Motor neuron (in vitro differentiated cells): ENCODE results near the gene ANGPTL8. TPM values are rescaled to one million over a fixed set of nuclear protein-coding genes. Genes with fewer than 3 reads are reported as not detected.

ENCODE experiments used
- total RNA-seq, 8 experiments: library from RNA; unstranded; fragments of 300-600 nt; gene quantifications; 2 replicates each; pipeline versions ENCODE4 v1.2.3 to v1.2.4, GENCODE V29; 2022

The ANGPTL8 gene
- total RNA-seq, 8 experiments from 2014 or later = 0.49 to 0.85 TPM; not detected in 6

Other genes starting within 250 kb of the ANGPTL8 start
- gene LDLR, start 150.2 kb upstream of the ANGPTL8 start, total RNA-seq = 100 to 1,000 TPM in 1 of 8 experiments, 10 to 100 TPM in 6, 1 to 10 TPM in 1; 8.3 to 101 (median 48.0) TPM
- gene SPC24, start 83.8 kb upstream of the ANGPTL8 start, total RNA-seq = 10 to 100 TPM in 3 of 8 experiments, 1 to 10 TPM in 4, under 1 TPM in 1; 0.36 to 34.9 (median 2.6) TPM
- 10 to 100 TPM in 5 of 8 experiments, 1 to 10 TPM in 3; 3.3 to 82.6 (median 30.3) TPM for gene KANK2, start 42.1 kb upstream of the ANGPTL8 start, total RNA-seq
- gene DOCK6, start 22.9 kb downstream of the ANGPTL8 start, total RNA-seq = 10 to 100 TPM in 6 of 8 experiments, 1 to 10 TPM in 2; 5.4 to 60.0 (median 14.7) TPM
- gene TSPAN16, start 56.5 kb downstream of the ANGPTL8 start, total RNA-seq = not detected
- gene RAB3D, start 100.0 kb downstream of the ANGPTL8 start, total RNA-seq = 10 to 100 TPM in 4 of 8 experiments, 1 to 10 TPM in 4; 7.6 to 21.6 (median 10.7) TPM
- gene TMEM205, start 106.6 kb downstream of the ANGPTL8 start, total RNA-seq = 100 to 1,000 TPM in 3 of 8 experiments, 10 to 100 TPM in 5; 72.1 to 148 (median 92.9) TPM
- 10 to 100 TPM in 5 of 8 experiments, 1 to 10 TPM in 3; 4.4 to 22.3 (median 14.4) TPM for gene CCDC159, start 106.9 kb downstream of the ANGPTL8 start, total RNA-seq
- 10 to 100 TPM; 21.5 to 46.5 (median 28.0) TPM for gene PLPPR2, start 115.8 kb downstream of the ANGPTL8 start, total RNA-seq
- gene SWSAP1, start 135.0 kb downstream of the ANGPTL8 start, total RNA-seq = 1 to 10 TPM; 1.7 to 4.0 (median 2.2) TPM
- 1 to 10 TPM; 1.7 to 6.1 (median 3.4) TPM for gene EPOR, start 144.7 kb downstream of the ANGPTL8 start, total RNA-seq
- 1 to 10 TPM in 5 of 8 experiments, under 1 TPM in 3; 0.60 to 3.1 (median 1.2) TPM for gene RGL3, start 179.7 kb downstream of the ANGPTL8 start, total RNA-seq
- gene ODAD3, start 195.5 kb downstream of the ANGPTL8 start, total RNA-seq = 1 to 10 TPM in 5 of 8 experiments, under 1 TPM in 3; 0.45 to 5.1 (median 1.6) TPM
- 100 to 1,000 TPM; 160 to 255 (median 196) TPM for gene PRKCSH, start 196.0 kb downstream of the ANGPTL8 start, total RNA-seq
- gene ELAVL3, start 241.4 kb downstream of the ANGPTL8 start, total RNA-seq = 10 to 100 TPM in 5 of 8 experiments, under 1 TPM in 3; 0.22 to 95.6 (median 47.7) TPM